GM21529 (cell line): ENCODE results near the gene ACSL1.
"Not testable (repeated sequence)": the region's sequence is repeated elsewhere in the genome, so short reads cannot be mapped to it uniquely, and the experiment has no call there.

Experiments
- ATAC-seq: cut with Tn5 transposase; IDR thresholded peaks from one replicate; pipeline ENCODE4 v1.9.1; 2021; ENCODE audit not compliant: unreplicated experiment

ACSL1 gene

GRCh38 chr4:184843984-184844554 lies 18.3 kb upstream of the ACSL1 start:
- no peak for ATAC-seq

- not testable (repeated sequence) for ATAC-seq
Observed at GRCh38 chr4:184839075-184839399, 13.3 kb upstream of the ACSL1 start.

- no peak for ATAC-seq
Observed at GRCh38 chr4:184838249-184839074, 12.7 kb upstream of the ACSL1 start.

GRCh38 chr4:184836613-184837012 lies 10.8 kb upstream of the ACSL1 start:
- ATAC-seq, result no peak

GRCh38 chr4:184833046-184833838 lies 7.5 kb upstream of the ACSL1 start:
- no peak for ATAC-seq

GRCh38 chr4:184831153-184831552 lies 5.4 kb upstream of the ACSL1 start:
- ATAC-seq, result no peak

- ATAC-seq, result peak; percentile 11
Observed at GRCh38 chr4:184826691-184827270, 1.0 kb upstream of the ACSL1 start.

- peak; percentile 28 for ATAC-seq
Observed at GRCh38 chr4:184825141-184825895, 450 bp downstream of the ACSL1 start.

GRCh38 chr4:184824776-184825084 lies 1.0 kb downstream of the ACSL1 start:
- no peak for ATAC-seq

GRCh38 chr4:184824081-184824775 lies 1.5 kb downstream of the ACSL1 start:
- peak; percentile 16 for ATAC-seq

- no peak for ATAC-seq
Observed at GRCh38 chr4:184823014-184823413, 2.8 kb downstream of the ACSL1 start.

- ATAC-seq, result no peak
Observed at GRCh38 chr4:184822356-184822755, 3.4 kb downstream of the ACSL1 start.

- no peak for ATAC-seq
Observed at GRCh38 chr4:184821242-184821641, 4.5 kb downstream of the ACSL1 start.

- ATAC-seq, result no peak
Observed at GRCh38 chr4:184819786-184820185, 6.0 kb downstream of the ACSL1 start.

GRCh38 chr4:184818216-184818564 lies 7.6 kb downstream of the ACSL1 start:
- peak; percentile 53 for ATAC-seq

GRCh38 chr4:184817494-184818215 lies 8.1 kb downstream of the ACSL1 start:
- ATAC-seq, result peak; percentile 4

- ATAC-seq, result no peak
Observed at GRCh38 chr4:184816962-184817361, 8.8 kb downstream of the ACSL1 start.

- peak; percentile 73 for ATAC-seq
Observed at GRCh38 chr4:184815046-184815877, 10.5 kb downstream of the ACSL1 start.

GRCh38 chr4:184814686-184815045 lies 11.1 kb downstream of the ACSL1 start:
- ATAC-seq, result no peak
